ENCODE results near the gene S100Z. TPM values are rescaled to one million over a fixed set of nuclear protein-coding genes. Genes with fewer than 3 reads are reported as not detected.
A peak's percentile ranks its signal among the peaks of the same experiment; 100 is the strongest.

The S100Z gene
- total RNA-seq, 3 donors from 2014 or later (not counting 1 experiment from before 2014, with no cell fraction given) = 0.60 to 3.3 (median 0.91) TPM

GRCh38 chr5:76960004-76960625 is 110.3 kb downstream of the S100Z start:
- Histone ChIP-seq H3K36me3 (ENCODE audit: control insufficient read depth, insufficient read depth, low read length) (no peaks in the 10 kb centered on the region), H3K27ac (ENCODE audit: low read length) (no peak overlapping the region), H3K27me3 (ENCODE audit: control insufficient read depth, insufficient read depth, low read length) (peaks cover 2% of the 10 kb centered on the region), H3K9me3 (ENCODE audit: control insufficient read depth, insufficient read depth, low read length) (no peaks in the 10 kb centered on the region), H3K4me1 (ENCODE audit: control insufficient read depth, insufficient read depth, low read length) (peaks cover 4% of the 10 kb centered on the region), H3K4me3 (ENCODE audit: low read length) (no peak overlapping the region)
- DNase-seq = no peak
- Mint-ChIP-seq H3K9me3 (no peaks in the 10 kb centered on the region), H3K27ac (no peak overlapping the region), H3K27me3 (ENCODE audit: low read depth in 2 of 2) (peaks cover 8 to 26% of the 10 kb centered on the region in 2 donors), H3K4me1 (peaks cover 13 to 14% of the 10 kb centered on the region in 2 donors), H3K36me3 (no peaks in the 10 kb centered on the region), H3K4me3 (no peak overlapping the region)
- 32% methylated on average over 3 of the region's 3 CpGs for WGBS (ENCODE audit: insufficient coverage)
- intact Hi-C loops (cut with micrococcal nuclease) = no loop called here
- ATAC-seq = peak in 2 of 3 donors; percentile 32 to 55
- TF ChIP-seq CTCF (IDR thresholded peaks at IDR 0.05) = no peak

DNA sequence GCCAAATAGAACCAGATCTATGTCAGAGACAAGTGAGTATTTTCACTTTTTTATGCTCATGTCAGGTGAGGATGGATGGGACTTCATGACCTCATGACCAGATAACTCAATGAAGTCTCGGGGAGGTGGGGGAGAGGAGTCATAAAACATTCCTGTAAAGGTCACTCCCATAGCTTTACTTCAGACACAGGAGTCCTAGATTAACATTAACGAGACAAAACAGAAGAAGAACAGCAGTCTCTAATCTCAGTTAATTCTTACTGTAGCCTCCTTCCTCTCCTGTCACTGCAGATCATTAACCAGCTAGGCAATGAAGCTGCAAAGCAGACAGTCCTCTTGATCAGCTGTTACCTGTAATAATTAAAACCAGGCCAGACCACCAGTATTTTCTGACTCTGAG is 114.2 kb downstream of the S100Z start:
- H3K27me3 ChIP-seq (ENCODE audit: control insufficient read depth, insufficient read depth, low read length) = no peaks in the 10 kb centered on the region
- DNase-seq = no peak
- peaks cover 4% of the 10 kb centered on the region for H3K4me1 ChIP-seq (ENCODE audit: control insufficient read depth, insufficient read depth, low read length)
- no peaks in the 10 kb centered on the region for H3K9me3 Mint-ChIP-seq
- 100% methylated on average over 2 of the region's 2 CpGs for WGBS (ENCODE audit: insufficient coverage)
- no peaks in the 10 kb centered on the region for H3K36me3 ChIP-seq (ENCODE audit: control insufficient read depth, insufficient read depth, low read length)
- peaks cover 6 to 10% of the 10 kb centered on the region in 2 donors for H3K27me3 Mint-ChIP-seq (ENCODE audit: low read depth in 2 of 2)
- no peaks in the 10 kb centered on the region for H3K9me3 ChIP-seq (ENCODE audit: control insufficient read depth, insufficient read depth, low read length)
- no peak overlapping the region for H3K27ac Mint-ChIP-seq
- H3K4me3 Mint-ChIP-seq = no peak overlapping the region
- H3K27ac ChIP-seq (ENCODE audit: low read length) = no peak overlapping the region
- no peaks in the 10 kb centered on the region for H3K36me3 Mint-ChIP-seq
- H3K4me1 Mint-ChIP-seq = peaks cover 13% of the 10 kb centered on the region in 2 donors
- no peak overlapping the region for H3K4me3 ChIP-seq (ENCODE audit: low read length)
- ATAC-seq = no peak
- intact Hi-C loops (cut with micrococcal nuclease) = no loop called here
- TF ChIP-seq CTCF (IDR thresholded peaks at IDR 0.05) = no peak

Other genes starting within 250 kb of the S100Z start
- not detected for gene F2RL2, start 226.6 kb upstream of the S100Z start, total RNA-seq
- 10 to 100 TPM; 43.2 to 53.9 (median 50.1) TPM for gene F2R, start 133.9 kb upstream of the S100Z start, total RNA-seq
- under 1 TPM in 2 of 3 donors, not detected in 1; 0.29 to 0.35 TPM for gene F2RL1, start 31.0 kb upstream of the S100Z start, total RNA-seq
- gene CRHBP, start 103.0 kb downstream of the S100Z start, total RNA-seq = under 1 TPM in 2 of 3 donors, not detected in 1; 0.31 to 0.84 TPM
- 10 to 100 TPM; 13.0 to 22.6 (median 15.0) TPM for gene AGGF1, start 180.4 kb downstream of the S100Z start, total RNA-seq
- 1 to 10 TPM; 2.6 to 4.0 (median 3.2) TPM for gene ZBED3, start 237.3 kb downstream of the S100Z start, total RNA-seq

All from natural killer cell (primary cell).